HG03095 (cell line): ENCODE measurements around the gene TMEM178A.
"Not testable (repeated sequence)": the region's sequence is repeated elsewhere in the genome, so short reads cannot be mapped to it uniquely, and the experiment has no call there.

ENCODE experiments used
- ATAC-seq: cut with Tn5 transposase; IDR thresholded peaks from one replicate; pipeline ENCODE4 v1.9.1; 2021; ENCODE audit warnings: moderate library complexity; ENCODE audit not compliant: unreplicated experiment

Gene TMEM178A

GRCh38 chr2:39665811-39666490, at the start of gene TMEM178A:
Gene TMEM178A, plus strand, starts transcription at chr2:39665917. Its CDS starts 58 bp downstream, at chr2:39665975.
- ATAC-seq = no peak

GRCh38 chr2:39618236-39618635, 47.5 kb upstream of the TMEM178A start:
- no peak for ATAC-seq

- no peak for ATAC-seq
These were observed 47.0 kb upstream of the TMEM178A start for GRCh38 chr2:39618736-39619135.

- no peak for ATAC-seq
These were observed 45.6 kb upstream of the TMEM178A start for GRCh38 chr2:39620067-39620466.

DNA sequence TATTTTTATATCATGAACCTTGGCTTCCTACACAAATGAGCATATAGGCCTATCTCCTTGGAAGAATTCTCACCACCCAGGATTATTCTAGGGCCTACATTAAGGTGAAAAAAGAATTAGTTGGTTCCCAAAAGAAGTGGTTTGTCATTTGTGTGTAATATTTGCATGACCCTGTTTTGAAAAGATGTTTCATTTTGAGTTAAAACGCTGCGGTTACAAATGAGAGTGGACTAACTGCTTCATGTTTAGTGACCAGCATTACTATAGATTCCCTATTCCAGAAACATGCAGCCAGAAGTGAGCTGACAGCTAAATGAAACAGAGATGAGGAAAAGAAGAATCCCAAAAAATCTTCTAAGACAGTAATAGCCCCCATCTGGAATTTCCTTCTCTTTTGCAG, 44.1 kb upstream of the TMEM178A start:
- no peak for ATAC-seq

- no peak for ATAC-seq
These were observed 42.9 kb upstream of the TMEM178A start for GRCh38 chr2:39622860-39623259.

DNA sequence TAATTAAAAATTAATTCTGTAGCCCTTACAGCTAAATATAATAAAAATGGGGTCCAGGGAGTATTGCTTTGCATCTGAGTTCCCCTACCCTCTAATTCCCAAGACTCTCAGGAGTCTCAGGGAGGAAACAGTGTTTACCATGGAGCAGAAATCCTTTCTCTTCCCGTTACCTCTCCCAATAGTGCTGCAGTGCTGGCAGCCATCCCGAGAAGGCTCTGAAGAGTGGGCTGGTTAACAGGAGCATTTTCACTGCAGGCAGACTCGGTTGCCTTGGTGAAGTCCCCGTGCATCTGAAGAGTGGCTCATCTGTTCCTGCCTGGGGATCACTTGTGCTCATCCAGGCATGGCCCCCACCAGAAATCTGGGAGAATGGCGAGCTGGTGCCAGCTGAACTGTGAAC, 41.8 kb upstream of the TMEM178A start:
- no peak for ATAC-seq

DNA sequence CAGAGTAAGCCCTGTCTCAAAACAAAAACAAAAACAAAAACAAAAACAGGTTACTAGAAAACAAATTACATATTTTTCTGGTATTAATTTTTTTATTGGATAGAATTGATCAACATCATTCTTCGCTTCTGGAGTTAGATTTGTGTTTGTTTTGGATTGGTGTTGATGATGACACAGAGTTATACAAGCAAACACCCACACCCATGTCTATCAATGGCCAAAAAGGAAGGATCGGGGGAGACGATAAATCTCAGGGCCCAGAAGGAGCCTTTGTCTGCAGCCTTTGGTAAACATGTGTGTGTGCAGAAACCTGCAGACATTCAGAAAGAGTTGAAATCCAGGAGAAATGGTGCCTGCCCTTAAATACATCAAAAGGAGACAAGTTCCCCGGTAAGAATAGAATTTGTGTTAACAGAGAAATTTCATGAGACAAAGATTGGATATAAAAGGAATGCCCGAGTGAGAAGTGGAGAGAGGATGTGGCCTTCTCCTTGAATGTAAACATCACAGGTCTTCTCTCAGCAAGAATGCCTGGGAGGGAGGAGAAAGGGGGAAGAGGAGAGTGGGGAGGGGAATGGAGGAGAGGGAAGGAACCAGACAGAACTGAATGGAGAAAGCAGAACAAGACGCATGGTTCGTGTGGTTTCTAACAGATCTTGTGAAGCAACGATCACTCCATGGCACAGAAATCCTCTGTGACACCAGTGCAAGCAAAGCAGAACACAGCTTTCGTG, 40.4 kb upstream of the TMEM178A start:
- no peak for ATAC-seq

GRCh38 chr2:39625927-39626270, 39.8 kb upstream of the TMEM178A start:
- ATAC-seq = no peak

- ATAC-seq = not testable (repeated sequence)
These were observed 37.4 kb upstream of the TMEM178A start for GRCh38 chr2:39628346-39628745.

DNA sequence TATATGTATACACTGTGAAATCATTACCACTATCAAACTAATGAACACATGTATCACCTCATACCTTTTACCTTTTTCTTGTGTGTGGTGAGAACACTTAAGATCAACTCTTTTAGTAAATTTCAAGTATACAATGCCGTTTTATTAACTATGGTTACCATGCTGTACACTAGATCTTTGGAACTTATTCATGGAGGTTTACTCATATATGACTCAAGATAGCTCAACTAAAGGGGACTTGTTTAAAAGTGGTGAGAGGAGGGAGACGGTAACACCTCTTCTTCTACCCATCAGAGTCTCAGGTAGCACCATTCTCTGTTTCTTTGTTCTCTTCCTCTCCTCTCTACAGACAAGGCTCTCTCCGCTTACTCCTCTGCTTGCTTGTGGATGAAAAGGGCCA, 36.1 kb upstream of the TMEM178A start:
- no peak for ATAC-seq

DNA sequence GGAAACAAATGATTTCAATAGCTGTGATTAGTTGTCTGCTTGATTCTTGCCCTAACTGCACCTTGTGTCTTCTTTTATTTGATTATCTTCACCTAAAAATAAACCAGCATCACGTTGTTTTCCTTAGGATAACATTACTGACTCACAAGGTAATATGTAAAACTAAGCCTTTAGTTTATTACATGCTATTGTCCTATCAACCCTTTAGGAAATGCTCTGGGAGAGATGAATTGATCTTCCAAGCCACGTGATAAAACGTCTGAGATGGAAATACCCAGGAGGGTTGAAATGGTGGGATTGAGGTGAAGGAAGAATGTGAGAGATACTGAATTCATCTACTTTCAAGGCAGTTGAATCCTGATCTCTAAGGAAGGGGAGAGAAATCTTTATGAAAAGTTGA, 34.5 kb upstream of the TMEM178A start:
- no peak for ATAC-seq

GRCh38 chr2:39631718-39632117, 34.0 kb upstream of the TMEM178A start:
- no peak for ATAC-seq

- ATAC-seq = no peak
These were observed 32.8 kb upstream of the TMEM178A start for GRCh38 chr2:39632876-39633275.

DNA sequence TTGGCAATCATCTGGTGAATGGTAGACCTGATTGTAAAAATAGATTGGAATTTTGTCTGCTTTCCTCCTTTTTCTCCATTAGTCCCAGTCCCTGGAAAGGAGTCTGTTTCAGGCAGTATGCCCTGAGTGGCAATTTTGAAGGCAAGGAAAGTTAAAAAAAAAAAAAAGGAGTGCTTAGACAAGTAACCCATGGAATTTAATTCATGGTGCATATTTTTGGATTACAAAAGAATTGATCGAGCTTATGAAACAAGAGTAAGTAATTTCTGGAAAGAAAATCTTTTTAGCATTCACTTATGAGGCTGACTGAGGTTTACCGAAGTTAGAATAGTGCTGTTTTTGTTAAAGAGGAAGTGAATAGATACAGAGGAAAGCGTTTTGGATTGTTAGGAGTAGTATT, 29.4 kb upstream of the TMEM178A start:
- no peak for ATAC-seq

- ATAC-seq = no peak
These were observed 27.1 kb upstream of the TMEM178A start for GRCh38 chr2:39638581-39638980.

DNA sequence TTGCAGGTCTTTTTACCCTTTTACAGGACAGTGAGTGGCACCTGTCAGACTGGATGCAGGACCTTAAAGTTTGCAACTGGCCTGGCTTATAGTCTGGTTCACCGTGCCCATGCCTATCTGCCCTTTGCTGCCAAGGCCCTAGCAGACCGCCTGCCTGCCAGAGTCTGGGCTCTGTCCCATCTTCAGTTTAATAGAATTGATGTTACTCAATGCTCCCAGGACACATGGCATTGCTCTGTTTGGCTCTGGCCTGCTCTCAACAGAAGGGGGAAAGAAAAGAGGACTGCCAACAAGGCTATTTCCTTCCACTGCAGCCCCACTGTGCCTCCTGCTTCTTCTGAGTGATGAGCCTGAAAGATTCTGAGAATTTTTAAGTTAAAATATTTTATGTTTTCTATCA, 25.6 kb upstream of the TMEM178A start:
- ATAC-seq = no peak

DNA sequence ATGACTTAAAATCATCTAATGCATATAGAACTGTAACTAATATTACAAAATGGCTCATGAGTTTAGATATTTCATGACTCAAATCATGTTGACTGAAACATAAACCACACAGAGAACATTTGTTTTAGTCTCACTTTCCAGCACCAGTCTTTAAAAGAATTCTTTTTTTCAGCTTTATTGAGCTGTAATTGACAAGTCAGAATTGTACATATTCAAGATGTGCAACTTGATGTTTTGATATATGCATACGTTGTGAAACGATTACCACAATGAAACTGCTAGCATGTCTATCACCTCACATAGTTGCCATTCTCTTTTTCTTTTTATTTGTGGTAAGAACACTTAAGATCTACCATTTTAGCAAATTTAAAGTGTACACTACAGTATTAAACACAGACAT, 25.0 kb upstream of the TMEM178A start:
- no peak for ATAC-seq

GRCh38 chr2:39641635-39642034, 24.1 kb upstream of the TMEM178A start:
- no peak for ATAC-seq

DNA sequence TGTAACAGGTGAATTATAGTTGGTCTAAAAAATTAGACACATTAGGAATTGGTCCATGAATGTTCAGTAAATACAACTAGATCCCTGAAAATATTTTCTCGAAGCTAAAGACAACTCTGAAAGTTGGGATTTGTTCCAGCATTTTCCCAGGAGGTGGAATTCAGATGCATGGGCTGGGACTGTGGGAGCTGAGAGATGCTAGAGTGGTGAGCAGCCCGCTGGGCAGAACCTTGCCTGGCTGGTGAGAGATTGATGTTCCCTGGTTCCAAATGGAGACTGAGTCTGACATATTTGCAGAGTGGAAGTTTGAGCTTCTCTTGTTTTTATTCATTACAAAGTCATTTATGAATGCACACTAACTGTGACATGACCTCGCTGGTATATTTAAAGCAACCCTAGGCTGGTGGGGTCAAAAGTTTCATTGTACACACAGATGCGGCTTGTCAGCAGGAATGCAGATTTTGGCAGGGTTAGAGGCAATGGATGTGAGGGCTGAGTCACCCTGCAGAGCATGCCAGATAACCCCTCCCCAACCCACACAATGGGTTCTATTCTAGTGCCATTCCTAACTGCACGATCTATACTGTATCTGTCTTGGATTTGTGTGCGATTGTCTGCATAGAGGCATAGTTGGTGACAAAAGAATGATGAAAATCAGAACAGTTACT, 23.5 kb upstream of the TMEM178A start:
- no peak for ATAC-seq

- no peak for ATAC-seq
These were observed 19.9 kb upstream of the TMEM178A start for GRCh38 chr2:39645826-39646225.

GRCh38 chr2:39646267-39646666, 19.4 kb upstream of the TMEM178A start:
- no peak for ATAC-seq
